Epithelial cell of prostate (primary cell): ENCODE measurements around the gene NRXN3.

Experiments used
- DNase-seq: peaks from one replicate; pipeline ENCODE4 v3.0.0-alpha.2; 2011; ENCODE audit warnings: low read depth, low spot score
- H3K27ac ChIP-seq: fragments of 450-650 bp; 2 replicates; pipeline ENCODE4 v1.5.1; 2017; ENCODE audit warnings: mild to moderate bottlenecking

Gene NRXN3

GRCh38 chr14:79643132-79643531 is 1473.0 kb downstream of the NRXN3 start:
- DNase-seq = no peak
- H3K27ac ChIP-seq = no peak overlapping the region

- H3K27ac ChIP-seq = no peak overlapping the region
- DNase-seq = no peak
Measured at GRCh38 chr14:79645753-79646362, 1475.7 kb downstream of the NRXN3 start.

- H3K27ac ChIP-seq = no peak overlapping the region
- DNase-seq = no peak
Measured at GRCh38 chr14:79649856-79650255, 1479.7 kb downstream of the NRXN3 start.

GRCh38 chr14:79652513-79653307 is 1482.5 kb downstream of the NRXN3 start:
- no peak for DNase-seq
- H3K27ac ChIP-seq = no peak overlapping the region

- H3K27ac ChIP-seq = no peak overlapping the region
Measured at GRCh38 chr14:79656056-79656455, 1485.9 kb downstream of the NRXN3 start.

GRCh38 chr14:79656496-79656895 is 1486.3 kb downstream of the NRXN3 start:
- no peak overlapping the region for H3K27ac ChIP-seq
- no peak for DNase-seq

More at GRCh38 chr14:79656056-79656455, 1485.9 kb downstream of the NRXN3 start:
- DNase-seq = no peak

GRCh38 chr14:79658221-79658620 is 1488.0 kb downstream of the NRXN3 start:
- H3K27ac ChIP-seq = no peak overlapping the region

GRCh38 chr14:79658769-79659168 is 1488.6 kb downstream of the NRXN3 start:
- no peak for DNase-seq

More at GRCh38 chr14:79658221-79658620, 1488.0 kb downstream of the NRXN3 start:
- no peak for DNase-seq

GRCh38 chr14:79660053-79660939 is 1490.1 kb downstream of the NRXN3 start:
- no peak for DNase-seq
- H3K27ac ChIP-seq = no peak overlapping the region

More at GRCh38 chr14:79658769-79659168, 1488.6 kb downstream of the NRXN3 start:
- H3K27ac ChIP-seq = no peak overlapping the region

GRCh38 chr14:79661752-79662151 is 1491.6 kb downstream of the NRXN3 start:
- H3K27ac ChIP-seq = no peak overlapping the region
- DNase-seq = peak; percentile 5

GRCh38 chr14:79663453-79663852 is 1493.3 kb downstream of the NRXN3 start:
- DNase-seq = no peak
- no peak overlapping the region for H3K27ac ChIP-seq

- DNase-seq = no peak
- no peak overlapping the region for H3K27ac ChIP-seq
Measured at GRCh38 chr14:79665556-79665955, 1495.4 kb downstream of the NRXN3 start.

- no peak for DNase-seq
- H3K27ac ChIP-seq = no peak overlapping the region
Measured at GRCh38 chr14:79668951-79669350, 1498.8 kb downstream of the NRXN3 start.

- no peak for DNase-seq
- H3K27ac ChIP-seq = no peak overlapping the region
Measured at GRCh38 chr14:79670811-79671210, 1500.6 kb downstream of the NRXN3 start.

GRCh38 chr14:79680087-79680486 is 1509.9 kb downstream of the NRXN3 start:
- DNase-seq = no peak
- H3K27ac ChIP-seq = no peak overlapping the region

- DNase-seq = no peak
- H3K27ac ChIP-seq = no peak overlapping the region
Measured at GRCh38 chr14:79686196-79686595, 1516.0 kb downstream of the NRXN3 start.

GRCh38 chr14:79690960-79691359 is 1520.8 kb downstream of the NRXN3 start:
- DNase-seq = no peak
- H3K27ac ChIP-seq = no peak overlapping the region

- H3K27ac ChIP-seq = no peak overlapping the region
- DNase-seq = no peak
Measured at GRCh38 chr14:79693935-79694334, 1523.8 kb downstream of the NRXN3 start.

- no peak for DNase-seq
- no peak overlapping the region for H3K27ac ChIP-seq
Measured at GRCh38 chr14:79695307-79695706, 1525.1 kb downstream of the NRXN3 start.

- H3K27ac ChIP-seq = no peak overlapping the region
- DNase-seq = no peak
Measured at GRCh38 chr14:79698298-79698711, 1528.1 kb downstream of the NRXN3 start.

- DNase-seq = no peak
- no peak overlapping the region for H3K27ac ChIP-seq
Measured at GRCh38 chr14:79699206-79699605, 1529.0 kb downstream of the NRXN3 start.
